HCT116 (cell line): ENCODE measurements around the gene DOHH. TPM values are rescaled to one million over a fixed set of nuclear protein-coding genes. Genes with fewer than 3 reads are reported as not detected.
"Not testable (repeated sequence)": the region's sequence is repeated elsewhere in the genome, so short reads cannot be mapped to it uniquely, and the experiment has no call there.

Source experiments
- ATAC-seq: fragments of 200-7000 bp; cut with Tn5 transposase; 2 replicates; pipeline ENCODE4 v1.9.1; 2020; ENCODE audit warnings: mild to moderate bottlenecking, moderate library complexity
- BruUV-seq: library from RNA; stranded (reverse); fragments of 400-500 nt; replicated peaks from 2 replicates; lab custom pipeline; 2021; lab: Mats Ljungman, UMichigan
- CTCF ChIA-PET: fragments of 300-600 bp; sonication (Branson Sonifier 250); formaldehyde crosslinking; loops from one replicate; lab custom pipeline; 2021; ENCODE audit warnings: antibody characterized with exemption; lab: Charles Lee
- POLR2A ChIA-PET: fragments of 300-600, 350-600 bp; sonication (Branson Sonifier 250); formaldehyde crosslinking; loops from one replicate; lab custom pipeline; 2021; ENCODE audit warnings: antibody characterized with exemption; lab: Charles Lee
- RAD21 ChIA-PET, 2 experiments: fragments of 300-600 bp; sonication (Branson Sonifier 250); formaldehyde crosslinking; loops; one replicate each; lab custom pipeline; 2023; ENCODE audit warnings: low total read pairs in 2 of 2; ENCODE audit not compliant: uncharacterized antibody in 2 of 2, unreplicated experiment in 2 of 2, low non-redundant PET in 1 of 2; lab: Charles Lee
- DNase-seq: peaks from one replicate; pipeline ENCODE4 v3.0.0-alpha.2; 2010; ENCODE audit warnings: low read depth, low spot score
- H2AFZ ChIP-seq: fragments of 200-600 bp; shearing (Covaris generic), sonication (generic); 2 replicates; pipeline ENCODE4 v1.6.1; 2017; ENCODE audit warnings: low read depth, mixed run types, mixed read lengths, antibody characterized with exemption, low read length; ENCODE audit not compliant: poor library complexity, severe bottlenecking
- H3K27ac ChIP-seq: 2 replicates; pipeline ENCODE4 v1.5.1; 2012; ENCODE audit warnings: low read depth, low read length
- H3K27me3 ChIP-seq: fragments of 200-600 bp; sonication (generic); 2 replicates; pipeline ENCODE4 v1.6.1; 2016; ENCODE audit warnings: mixed run types, low read length, mixed read lengths; ENCODE audit not compliant: insufficient read depth
- H3K36me3 ChIP-seq, 2 experiments: fragments of 200-500 bp in 1 of 2; fragments of 200-600 bp in 1 of 2; sonication (Bioruptor generic) in 1 of 2; sonication (generic) in 1 of 2; 2 replicates each; pipeline versions ENCODE4 v1.5.1 to v1.6.1; 2014 to 2016; ENCODE audit warnings: low read length in 2 of 2, inconsistent platforms in 1 of 2, mixed read lengths in 1 of 2, mixed run types in 1 of 2; ENCODE audit not compliant: insufficient read depth in 2 of 2, control insufficient read depth in 1 of 2
- H3K4me1 ChIP-seq, 2 experiments: fragments of 200-600 bp in 1 of 2; sonication (generic) in 1 of 2; 2 replicates each; pipeline versions ENCODE4 v1.5.1 to v1.6.1; 2012 to 2017; ENCODE audit warnings: low read length in 2 of 2, inconsistent platforms in 1 of 2, mild to moderate bottlenecking in 1 of 2, mixed read lengths in 1 of 2, mixed run types in 1 of 2, moderate library complexity in 1 of 2; ENCODE audit not compliant: insufficient read depth in 2 of 2, control insufficient read depth in 1 of 2
- H3K4me2 ChIP-seq: fragments of 200-600 bp; sonication (generic); 2 replicates; pipeline ENCODE4 v1.6.1; 2017; ENCODE audit warnings: mixed run types, low read length, mixed read lengths
- H3K4me3 ChIP-seq, 2 experiments: fragments of 200-600 bp in 1 of 2; sonication (generic) in 1 of 2; replicated peaks in 1 of 2; 2 replicates each; pipeline ENCODE4 v1.5.1; 2011 to 2016; ENCODE audit warnings: low read length in 2 of 2, control low read depth in 1 of 2, low read depth in 1 of 2, mild to moderate bottlenecking in 1 of 2, mixed read lengths in 1 of 2, mixed run types in 1 of 2
- H3K79me2 ChIP-seq: fragments of 200-600 bp; sonication (generic); 2 replicates; pipeline ENCODE4 v1.6.1; 2017; ENCODE audit warnings: mild to moderate bottlenecking, mixed run types, low read length, moderate library complexity, mixed read lengths; ENCODE audit not compliant: insufficient read depth
- H3K9ac ChIP-seq: fragments of 200-600 bp; sonication (generic); 2 replicates; pipeline ENCODE4 v1.6.1; 2016; ENCODE audit warnings: low read length, mixed read lengths
- H3K9me2 ChIP-seq: fragments of 200-600 bp; sonication (generic), shearing (Covaris generic); 2 replicates; pipeline ENCODE4 v1.6.1; 2017; ENCODE audit warnings: mixed run types, mild to moderate bottlenecking, moderate library complexity; ENCODE audit not compliant: insufficient read depth
- H3K9me3 ChIP-seq, 2 experiments: fragments of 200-500 bp in 1 of 2; fragments of 200-600 bp in 1 of 2; sonication (Bioruptor generic) in 1 of 2; sonication (generic) in 1 of 2; 2 replicates each; pipeline ENCODE4 v1.6.1; 2014 to 2017; ENCODE audit warnings: low read length in 2 of 2, mixed read lengths in 2 of 2, inconsistent platforms in 1 of 2, low read depth in 1 of 2, mild to moderate bottlenecking in 1 of 2, mixed run types in 1 of 2, moderate library complexity in 1 of 2; ENCODE audit not compliant: control insufficient read depth in 1 of 2, insufficient read depth in 1 of 2
- H4K20me1 ChIP-seq: fragments of 200-600 bp; sonication (generic), shearing (Covaris generic); 2 replicates; pipeline ENCODE4 v1.6.1; 2017; ENCODE audit warnings: mixed run types, mild to moderate bottlenecking, moderate library complexity; ENCODE audit not compliant: insufficient read depth
- CBX3 ChIP-seq: IDR thresholded peaks from 2 replicates; pipeline ENCODE4 v1.6.1; 2012; ENCODE audit warnings: low read depth
- CEBPB ChIP-seq: IDR thresholded peaks from 2 replicates; pipeline ENCODE4 v1.6.1; 2012; ENCODE audit warnings: low read depth
- CTCF ChIP-seq, 3 experiments: fragments of 200-600 bp in 1 of 3; sonication (generic) in 1 of 3; IDR thresholded peaks in 2 of 3; conservative IDR thresholded peaks in 1 of 3; 2 replicates each; pipeline ENCODE4 v1.5.1; 2012 to 2017; ENCODE audit warnings: low read depth in 2 of 3, low read length in 2 of 3, antibody characterized with exemption in 1 of 3, borderline replicate concordance in 1 of 3, control low read depth in 1 of 3, mild to moderate bottlenecking in 1 of 3, mixed read lengths in 1 of 3, mixed run types in 1 of 3, moderate library complexity in 1 of 3; ENCODE audit not compliant: insufficient read depth in 1 of 3
- EGR1 ChIP-seq: IDR thresholded peaks from 2 replicates; pipeline ENCODE4 v1.6.1; 2012; ENCODE audit warnings: low read depth
- EZH2 ChIP-seq: fragments of 200-600 bp; sonication (generic); IDR thresholded peaks from 2 replicates; pipeline ENCODE4 v1.6.1; 2017; ENCODE audit warnings: antibody characterized with exemption, mixed run types
- FOSL1 ChIP-seq: IDR thresholded peaks from 2 replicates; pipeline ENCODE4 v1.6.1; 2012; ENCODE audit warnings: low read depth
- JUND ChIP-seq: IDR thresholded peaks from 2 replicates; pipeline ENCODE4 v1.6.1; 2012
- SP1 ChIP-seq: IDR thresholded peaks from 2 replicates; pipeline ENCODE4 v1.6.1; 2012; ENCODE audit warnings: low read depth
- SRF ChIP-seq: IDR thresholded peaks from 2 replicates; pipeline ENCODE4 v1.6.1; 2012; ENCODE audit warnings: low read depth
- TCF7L2 ChIP-seq: IDR thresholded peaks from 2 replicates; pipeline ENCODE4 v1.7.0; 2011; ENCODE audit warnings: borderline replicate concordance, inconsistent platforms; ENCODE audit not compliant: insufficient read depth, insufficient read length; ENCODE audit errors: extremely low read depth
- intact Hi-C: fragments of 100-400 bp; cut with micrococcal nuclease; formaldehyde crosslinking; loops from 2 replicates; pipeline ENCODE4 v1.10.0; 2022
- total RNA-seq: library from RNA; stranded (reverse); gene quantifications from one replicate; pipeline ENCODE4 v1.2.1, GENCODE V29; 2021; ENCODE audit not compliant: unreplicated experiment

The DOHH gene
- total RNA-seq, 1 experiment from 2014 or later = 20.9 TPM

- TF ChIP-seq CBX3 (no peak), CTCF (IDR thresholded peaks at IDR 0.05 in 2 of 3, conservative IDR thresholded peaks at IDR 0.05 in 1 of 3; ENCODE audit: borderline replicate concordance in 1 of 3, insufficient read depth in 1 of 3, low read depth in 2 of 3, low read length in 2 of 3) (no peak), TCF7L2 (no peak), JUND (no peak), SRF (no peak), CEBPB (no peak), EZH2 (no peak), EGR1 (no peak), SP1 (no peak), FOSL1 (no peak)
- intact Hi-C loops = no loop called here
- no TSS peak for BruUV-seq
Observed at GRCh38 chr19:3508771-3509535, 8.5 kb upstream of the DOHH start.

GRCh38 chr19:3508121-3508661 is 7.7 kb upstream of the DOHH start:
- DNase-seq, BruUV-seq, H3K9me2 ChIP-seq, ATAC-seq, POLR2A ChIA-PET, H4K20me1 ChIP-seq, H3K4me3 ChIP-seq, intact Hi-C loops, H2AFZ ChIP-seq, H3K27me3 ChIP-seq, H3K9me3 ChIP-seq, RAD21 ChIA-PET, H3K9ac ChIP-seq, CTCF ChIA-PET: not testable (repeated sequence)
- Histone ChIP-seq H3K4me1 (peaks cover 23 to 40% of the 10 kb centered on the region in 2 experiments), H3K79me2 (peaks cover 69% of the 10 kb centered on the region), H3K27ac (peak overlapping the region; percentile 24; the same call in 1 of the 2 replicates), H3K4me2 (peak overlapping the region; percentile 99; the same call in 1 of the 2 replicates), H3K36me3 (peaks cover 2 to 12% of the 10 kb centered on the region in 2 experiments; a peak in 2 of 4 replicates)

More at GRCh38 chr19:3508771-3509535, 8.5 kb upstream of the DOHH start:
- Histone ChIP-seq H3K4me1 (peaks cover 23 to 40% of the 10 kb centered on the region in 2 experiments), H3K9ac (no peak overlapping the region), H4K20me1 (no peaks in the 10 kb centered on the region), H3K4me3 (no peak overlapping the region), H3K79me2 (peaks cover 77% of the 10 kb centered on the region), H2AFZ (no peak overlapping the region), H3K36me3 (peaks cover 2 to 12% of the 10 kb centered on the region in 2 experiments; a peak in 2 of 4 replicates), H3K4me2 (peak overlapping the region; percentile 25; the same call in 1 of the 2 replicates), H3K27ac (peak overlapping the region; percentile 24; the same call in 1 of the 2 replicates), H3K9me3 (no peaks in the 10 kb centered on the region), H3K9me2 (no peaks in the 10 kb centered on the region), H3K27me3 (no peaks in the 10 kb centered on the region)
- ChIA-PET POLR2A (no interaction called here), CTCF (no interaction called here), RAD21 (no interaction called here)
- no peak for DNase-seq
- ATAC-seq = no peak
